ENCODE data around the gene EGFL6.
"Not testable (repeated sequence)": the region's sequence is repeated elsewhere in the genome, so short reads cannot be mapped to it uniquely, and the experiment has no call there.

The EGFL6 gene

GRCh38 chrX:13652850-13653693, 83.7 kb downstream of the EGFL6 start, which contains the start of gene TCEANC:
Gene TCEANC (plus strand): TSS chrX:13653141. CDS start chrX:13662509, 9,368 bp downstream.
- peak; percentile 96 for DNase-seq (ENCODE audit: low spot score)

DNA sequence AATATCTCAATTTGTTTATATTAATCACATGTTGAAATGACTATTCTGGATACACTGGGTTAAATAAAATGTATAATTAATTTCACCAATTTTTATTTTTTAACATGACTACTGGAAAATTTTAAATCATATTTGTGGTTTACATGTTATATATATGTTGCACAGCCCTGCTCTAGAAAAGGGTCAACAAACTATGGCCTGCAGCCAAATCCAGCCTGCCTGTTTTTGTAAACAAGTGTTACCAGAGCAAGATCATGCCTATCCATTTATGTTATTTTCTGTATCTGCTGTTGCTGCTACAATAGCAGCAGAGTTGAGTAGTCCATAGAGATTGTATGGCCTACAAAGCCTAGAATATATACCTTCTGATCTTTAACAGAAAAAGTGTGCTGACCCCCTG, 84.7 kb downstream of the EGFL6 start:
- no peak for DNase-seq (ENCODE audit: low spot score)

DNA sequence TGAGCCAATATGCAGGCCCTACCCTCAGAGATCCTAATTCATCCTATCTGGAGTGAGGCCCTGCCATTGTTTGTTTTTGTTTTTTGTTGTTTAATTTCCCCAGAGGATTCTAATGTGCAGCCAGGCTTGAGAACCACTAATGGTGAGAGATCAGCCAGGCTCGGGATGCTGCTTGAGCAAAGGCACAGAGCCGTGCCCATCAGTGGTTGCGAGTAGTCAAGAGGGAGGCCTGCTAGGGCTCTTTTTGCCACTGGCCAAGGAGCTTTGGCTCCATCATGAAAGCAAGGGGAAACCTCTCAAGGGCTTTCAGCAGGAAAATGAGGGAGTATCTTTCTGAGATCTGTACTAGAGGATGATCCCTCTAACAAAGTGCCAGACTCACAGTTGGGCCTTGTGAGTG, 86.3 kb downstream of the EGFL6 start:
- no peak for DNase-seq (ENCODE audit: low spot score)

DNA sequence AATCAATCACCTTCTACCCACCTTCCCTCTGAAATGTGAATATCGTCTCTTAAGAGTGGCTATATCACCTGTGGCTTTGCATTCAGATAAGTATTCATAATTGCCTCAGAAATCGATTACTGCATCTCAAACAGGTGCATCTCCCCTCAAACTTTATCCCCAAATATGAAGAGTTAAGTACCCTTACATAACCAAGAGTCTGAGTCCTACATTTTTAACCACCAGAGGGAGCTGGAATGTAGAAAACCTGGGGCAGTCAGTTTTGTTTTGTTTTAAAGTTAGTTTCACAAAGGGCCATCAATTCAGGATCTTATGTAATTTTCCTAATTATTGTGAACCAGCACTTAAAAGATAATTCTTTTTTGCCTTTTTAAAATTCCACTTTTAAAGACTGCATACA, 89.2 kb downstream of the EGFL6 start:
- peak; percentile 33 for DNase-seq (ENCODE audit: low spot score)

GRCh38 chrX:13659063-13659462, 89.7 kb downstream of the EGFL6 start:
- DNase-seq (ENCODE audit: low spot score) = no peak

DNA sequence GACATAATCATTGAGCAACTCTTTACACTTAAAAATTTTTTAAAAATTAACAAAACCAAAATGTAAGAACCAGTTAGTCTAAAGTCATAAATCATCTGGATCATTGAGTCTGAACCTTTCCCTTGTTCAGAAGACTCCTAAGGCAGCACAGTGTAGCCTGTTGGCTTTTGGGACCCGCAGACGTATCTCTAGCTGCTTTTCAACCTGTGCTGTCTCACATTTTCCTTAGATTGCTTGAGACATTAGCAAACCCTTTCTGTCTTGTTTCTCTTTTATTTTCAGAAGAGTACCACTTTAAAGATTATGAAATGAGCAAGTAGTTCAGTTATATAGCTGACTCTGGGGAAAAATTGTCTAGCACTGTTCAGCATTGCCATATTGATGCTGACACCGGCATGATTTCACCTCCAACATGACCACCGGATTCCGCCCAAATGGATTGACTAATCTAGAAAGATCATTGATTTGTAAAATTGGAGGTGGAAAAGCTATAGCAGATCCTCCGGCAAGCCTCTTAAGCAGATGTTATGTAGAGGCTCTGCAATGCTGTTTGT, 92.4 kb downstream of the EGFL6 start:
- DNase-seq (ENCODE audit: low spot score) = no peak

GRCh38 chrX:13662355-13662791, 93.0 kb downstream of the EGFL6 start:
- no peak for DNase-seq (ENCODE audit: low spot score)

DNA sequence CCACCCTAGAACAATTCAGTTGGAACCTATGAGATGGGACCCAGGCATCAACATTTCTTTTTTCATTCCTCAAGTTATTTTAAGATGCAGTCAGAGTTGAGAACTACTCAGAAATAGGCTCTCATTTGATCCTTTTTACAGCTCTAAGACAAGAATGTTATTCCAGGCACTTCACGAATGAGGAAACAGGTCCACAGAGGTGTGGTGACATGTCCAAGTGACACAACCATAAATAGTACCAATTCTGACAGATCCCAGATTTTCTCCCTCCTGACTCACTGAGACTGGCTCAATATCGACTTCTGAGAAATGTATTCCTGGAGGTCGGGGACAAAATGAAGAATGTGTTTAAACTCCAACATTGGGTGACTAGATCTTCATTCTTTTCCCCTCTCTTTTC, 94.6 kb downstream of the EGFL6 start:
- no peak for DNase-seq (ENCODE audit: low spot score)

- DNase-seq (ENCODE audit: low spot score) = no peak
Measured at GRCh38 chrX:13666836-13667235, 97.4 kb downstream of the EGFL6 start.

GRCh38 chrX:13667919-13668318, 98.5 kb downstream of the EGFL6 start:
- no peak for DNase-seq (ENCODE audit: low spot score)

DNA sequence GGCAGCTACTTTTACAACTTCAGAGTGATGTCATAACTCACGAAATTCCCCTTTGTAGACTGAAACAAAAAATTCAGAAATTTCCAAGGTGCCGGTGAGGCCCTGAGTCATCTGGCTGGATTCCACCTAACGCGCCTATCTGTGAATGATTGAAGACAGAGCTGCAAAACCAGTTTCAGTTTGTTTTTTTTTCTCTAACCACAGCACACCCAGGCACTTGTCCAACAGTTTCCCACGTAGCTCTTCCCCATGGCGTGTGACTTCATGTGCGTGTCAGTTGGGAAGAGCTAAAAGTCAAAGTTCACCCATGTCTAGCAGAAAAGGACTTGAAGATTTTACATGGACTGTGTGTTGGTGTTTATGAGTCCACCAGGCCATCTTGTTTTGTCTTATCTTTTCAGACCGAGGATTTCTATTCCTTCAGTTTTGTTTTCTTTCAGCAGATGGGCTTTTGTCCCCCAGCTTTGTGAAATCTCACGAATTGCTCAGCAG, 99.9 kb downstream of the EGFL6 start:
- DNase-seq (ENCODE audit: low spot score) = peak; percentile 73

DNA sequence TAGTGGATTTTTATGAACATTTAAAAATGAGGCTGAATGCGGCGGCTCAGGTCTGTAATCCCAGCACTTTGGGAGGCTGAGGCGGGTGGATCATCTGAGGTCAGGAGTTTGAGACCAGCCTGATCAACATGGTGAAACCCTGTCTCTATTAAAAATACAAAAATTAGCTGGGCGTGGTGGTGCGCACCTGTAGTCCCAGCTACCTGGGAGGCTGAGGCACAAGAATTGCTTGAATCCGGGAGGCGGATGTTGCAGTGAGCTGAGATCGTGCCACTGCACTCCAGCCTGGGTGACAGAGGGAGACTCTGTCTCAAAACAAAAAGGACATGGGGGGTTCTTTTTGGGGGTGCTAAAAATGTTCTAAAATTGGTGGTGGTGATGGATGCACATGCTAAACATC, 100.4 kb downstream of the EGFL6 start:
- not testable (repeated sequence) for DNase-seq (ENCODE audit: low spot score)

DNA sequence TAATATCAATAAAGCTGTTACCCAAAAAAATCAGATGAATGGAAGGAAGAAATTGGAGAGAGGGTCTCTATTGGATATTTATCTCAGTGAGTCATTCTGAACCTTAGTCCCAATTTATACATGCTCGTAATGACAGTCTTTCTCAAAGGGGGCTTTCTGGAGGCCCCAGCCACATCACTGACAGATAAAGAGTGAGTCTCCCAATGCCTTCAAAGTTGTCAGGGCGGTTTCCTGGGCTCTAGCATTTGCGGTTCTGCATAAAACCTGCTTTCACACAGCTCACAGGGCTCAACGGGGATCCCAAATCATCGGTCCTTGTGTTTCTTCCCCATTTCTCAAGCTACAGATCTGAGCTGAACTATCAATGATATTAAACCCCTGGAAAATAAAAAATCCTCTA, 100.8 kb downstream of the EGFL6 start:
- no peak for DNase-seq (ENCODE audit: low spot score)

DNA sequence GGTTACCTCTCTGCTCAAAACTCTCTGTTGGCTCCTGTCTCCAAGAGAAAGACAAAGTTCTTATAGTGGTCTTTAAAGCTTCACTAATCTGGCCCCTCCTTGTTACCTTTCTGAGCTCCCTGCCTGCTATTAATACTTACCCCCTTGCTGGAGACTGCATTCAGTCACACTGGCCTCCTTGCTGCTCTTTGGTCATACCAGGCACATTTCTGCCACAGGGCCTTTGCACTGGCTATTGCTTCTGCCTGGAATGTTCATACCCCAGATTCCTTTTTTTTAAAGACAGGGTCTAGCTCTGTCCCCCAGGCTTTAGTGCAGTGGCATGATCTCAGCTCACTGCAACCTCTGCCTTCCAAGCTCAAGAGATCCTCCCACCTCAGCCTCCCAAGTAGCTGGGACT, 103.6 kb downstream of the EGFL6 start:
- DNase-seq (ENCODE audit: low spot score) = no peak

DNA sequence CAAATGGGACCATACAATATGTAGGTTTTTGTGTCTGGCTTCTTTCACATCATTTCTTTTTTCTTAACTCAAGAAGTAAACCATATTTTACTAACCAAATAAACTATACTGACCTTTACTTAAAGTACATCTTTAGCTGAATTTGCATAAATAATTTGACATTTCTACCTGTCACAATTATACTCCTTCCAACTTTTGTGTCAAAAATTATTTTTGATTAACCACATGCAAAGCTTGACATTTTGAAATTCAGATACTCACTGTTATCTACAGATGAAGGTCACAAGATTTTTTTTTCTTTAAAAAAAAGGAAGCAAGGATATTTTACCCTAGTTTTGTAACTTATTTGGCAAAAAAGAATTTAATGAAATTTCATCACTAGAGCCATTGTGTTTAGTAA, 107.5 kb downstream of the EGFL6 start:
- no peak for DNase-seq (ENCODE audit: low spot score)

- DNase-seq (ENCODE audit: low spot score) = not testable (repeated sequence)
Measured at GRCh38 chrX:13679700-13680099, 110.3 kb downstream of the EGFL6 start.

DNA sequence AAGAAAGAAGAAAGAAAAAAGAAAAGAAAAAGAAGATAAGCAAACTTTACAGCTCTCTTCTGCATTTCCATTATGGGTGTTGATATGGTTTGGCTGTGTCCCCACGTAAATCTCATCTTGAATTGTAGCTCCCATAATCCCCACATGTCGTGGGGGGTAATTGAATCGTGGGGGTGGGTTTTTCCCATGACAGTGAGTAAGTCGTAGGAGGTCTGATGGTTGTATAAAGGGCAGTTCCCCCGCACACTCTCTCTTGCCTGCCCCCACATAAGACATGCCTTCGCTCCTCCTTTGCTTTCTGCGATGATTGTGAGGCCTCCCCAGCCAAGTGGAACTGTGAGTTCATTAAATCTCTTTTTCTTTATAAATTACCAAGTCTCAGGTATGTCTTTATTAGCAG, 112.2 kb downstream of the EGFL6 start:
- DNase-seq (ENCODE audit: low spot score) = no peak
